ENCODE results near the gene TNIP1.
A peak's percentile ranks its signal among the peaks of the same experiment; 100 is the strongest.

TNIP1 gene, protein sequence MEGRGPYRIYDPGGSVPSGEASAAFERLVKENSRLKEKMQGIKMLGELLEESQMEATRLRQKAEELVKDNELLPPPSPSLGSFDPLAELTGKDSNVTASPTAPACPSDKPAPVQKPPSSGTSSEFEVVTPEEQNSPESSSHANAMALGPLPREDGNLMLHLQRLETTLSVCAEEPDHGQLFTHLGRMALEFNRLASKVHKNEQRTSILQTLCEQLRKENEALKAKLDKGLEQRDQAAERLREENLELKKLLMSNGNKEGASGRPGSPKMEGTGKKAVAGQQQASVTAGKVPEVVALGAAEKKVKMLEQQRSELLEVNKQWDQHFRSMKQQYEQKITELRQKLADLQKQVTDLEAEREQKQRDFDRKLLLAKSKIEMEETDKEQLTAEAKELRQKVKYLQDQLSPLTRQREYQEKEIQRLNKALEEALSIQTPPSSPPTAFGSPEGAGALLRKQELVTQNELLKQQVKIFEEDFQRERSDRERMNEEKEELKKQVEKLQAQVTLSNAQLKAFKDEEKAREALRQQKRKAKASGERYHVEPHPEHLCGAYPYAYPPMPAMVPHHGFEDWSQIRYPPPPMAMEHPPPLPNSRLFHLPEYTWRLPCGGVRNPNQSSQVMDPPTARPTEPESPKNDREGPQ

GRCh38 chr5:151080613-151081430 lies at the start of gene TNIP1:
TSS of gene TNIP1 (minus strand) at chr5:151081034. CDS start at chr5:151065095, 15,939 bp downstream.
- peak; percentile 95 for DNase-seq

DNA sequence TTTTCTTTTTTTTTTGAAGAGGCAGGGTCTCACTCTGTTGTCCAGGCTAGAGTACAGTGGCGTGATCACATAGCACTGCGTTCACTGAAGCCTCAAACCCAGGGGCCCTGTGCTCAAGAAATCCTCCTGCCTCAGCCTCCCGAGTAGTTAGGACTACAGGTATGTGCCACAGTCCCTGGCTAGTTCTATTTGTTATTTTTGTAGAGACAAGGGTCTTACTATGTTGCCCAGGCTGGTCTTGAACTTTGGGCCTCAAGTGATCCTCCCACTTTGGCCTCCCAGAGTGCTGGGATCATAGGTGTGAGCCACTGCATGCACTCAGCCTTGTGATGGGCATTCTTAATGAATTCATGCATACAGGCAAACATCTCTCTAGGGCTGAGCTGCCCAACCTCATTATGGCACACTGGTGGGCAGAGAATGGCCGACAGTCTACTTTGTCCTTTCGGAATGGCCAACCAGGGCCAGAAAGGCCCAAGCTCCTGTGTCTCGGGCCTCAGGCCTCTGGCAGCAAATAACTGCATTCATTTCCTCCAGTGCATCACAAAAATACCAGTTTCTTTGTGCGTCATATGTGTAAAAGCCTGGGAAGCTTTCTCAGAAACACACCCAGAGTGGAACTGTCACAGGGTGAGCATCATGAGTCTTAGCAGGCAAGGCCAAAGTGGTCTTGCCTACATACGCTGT lies 49.5 kb upstream of the TNIP1 start:
- no peak for DNase-seq

DNA sequence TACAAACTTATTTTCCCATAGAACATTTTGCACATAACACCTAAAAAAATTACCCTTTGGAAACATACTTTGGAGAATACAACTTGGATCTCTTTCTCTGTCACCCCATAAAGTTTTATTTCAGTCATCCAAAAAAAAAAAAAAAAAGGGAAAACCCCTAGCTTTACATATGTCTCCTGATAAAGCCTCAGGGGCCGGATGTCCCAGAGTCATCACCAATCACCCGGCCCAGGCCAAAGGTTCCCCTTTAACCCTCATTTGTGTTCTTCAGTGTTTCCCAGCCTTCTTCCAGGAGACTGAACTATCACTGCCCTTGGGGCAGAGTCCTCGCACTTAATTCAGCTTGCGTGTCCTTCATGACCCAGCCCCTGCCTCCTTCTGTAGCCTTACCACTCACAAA lies 48.0 kb upstream of the TNIP1 start:
- no peak for DNase-seq

- DNase-seq = no peak
Observed at GRCh38 chr5:151127926-151128325, 47.1 kb upstream of the TNIP1 start.

- peak; percentile 73 for DNase-seq
Observed at GRCh38 chr5:151126199-151126645, 45.4 kb upstream of the TNIP1 start.

DNA sequence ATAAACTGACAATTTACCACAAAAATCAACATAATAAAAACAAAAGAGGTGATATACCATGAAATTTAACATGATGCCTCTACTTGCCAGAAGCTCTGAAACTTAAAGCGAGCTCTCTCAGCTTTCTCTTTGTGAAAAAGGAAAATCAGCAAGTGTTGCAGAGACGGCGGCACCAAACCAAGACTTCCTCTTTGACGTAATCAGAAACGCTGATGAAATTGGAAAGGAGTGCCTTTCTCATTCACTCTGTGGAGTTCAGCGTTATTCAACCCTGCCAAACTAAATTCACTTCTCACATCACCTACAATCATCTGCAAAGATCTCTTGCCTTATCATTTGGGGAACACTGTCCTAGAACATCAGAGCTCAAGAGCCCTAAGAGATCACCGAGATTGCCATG lies 44.6 kb upstream of the TNIP1 start:
- no peak for DNase-seq

- peak; percentile 68 for DNase-seq
Observed at GRCh38 chr5:151123897-151124751, 43.3 kb upstream of the TNIP1 start.

GRCh38 chr5:151122828-151123227 lies 42.0 kb upstream of the TNIP1 start:
- DNase-seq = no peak

- DNase-seq = no peak
Observed at GRCh38 chr5:151121665-151122064, 40.8 kb upstream of the TNIP1 start.

DNA sequence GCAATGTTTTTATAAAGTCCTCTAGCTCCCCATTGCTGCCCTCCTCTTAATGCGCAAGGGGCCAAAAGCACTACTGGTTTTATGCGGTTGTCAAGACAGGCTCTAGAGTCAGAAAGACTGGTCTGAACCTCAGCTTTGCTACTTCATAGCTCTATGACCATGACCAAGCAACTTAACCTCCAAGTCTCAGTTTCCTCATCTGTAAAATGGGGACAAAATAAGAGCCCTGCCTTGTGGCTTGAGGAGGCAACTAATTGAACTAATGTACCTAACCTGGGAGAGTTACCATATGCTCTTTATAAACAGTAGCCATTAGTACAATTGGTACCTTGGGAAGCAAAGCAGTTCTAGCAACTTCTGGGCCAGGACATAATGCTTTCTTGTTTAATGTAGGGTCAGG lies 40.3 kb upstream of the TNIP1 start:
- no peak for DNase-seq

- DNase-seq = no peak
Observed at GRCh38 chr5:151118913-151119575, 38.2 kb upstream of the TNIP1 start.

DNA sequence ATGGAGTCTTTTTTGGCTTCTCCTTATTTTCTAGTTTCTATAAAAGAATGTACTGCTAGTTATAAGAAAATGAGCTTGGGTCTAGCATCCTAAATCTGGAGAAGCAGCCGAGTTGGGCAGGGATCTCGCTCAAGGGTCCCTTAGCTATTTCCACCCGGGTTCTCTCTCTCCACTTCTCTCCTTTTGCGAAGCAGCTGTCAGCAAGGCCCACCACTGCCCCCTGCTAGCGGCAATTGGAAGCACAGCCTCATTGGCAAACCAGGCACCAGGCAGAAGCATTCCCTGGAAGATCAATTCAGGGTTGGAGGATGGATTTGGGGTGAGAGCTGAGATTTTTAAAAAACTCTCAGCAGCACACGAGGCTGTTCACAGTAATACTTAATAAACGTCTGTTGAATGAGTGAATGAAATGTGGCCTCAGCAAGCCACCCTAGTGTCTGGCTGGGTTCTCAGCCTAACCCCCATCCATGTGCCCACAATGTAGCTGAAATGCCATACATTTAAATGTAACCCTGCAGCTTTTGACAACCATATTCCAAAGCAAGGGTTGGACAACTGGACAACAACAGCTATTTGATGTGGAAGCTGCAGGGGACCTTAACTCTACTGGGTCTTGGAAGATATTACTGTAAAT lies 34.6 kb upstream of the TNIP1 start:
- DNase-seq = peak; percentile 83

DNA sequence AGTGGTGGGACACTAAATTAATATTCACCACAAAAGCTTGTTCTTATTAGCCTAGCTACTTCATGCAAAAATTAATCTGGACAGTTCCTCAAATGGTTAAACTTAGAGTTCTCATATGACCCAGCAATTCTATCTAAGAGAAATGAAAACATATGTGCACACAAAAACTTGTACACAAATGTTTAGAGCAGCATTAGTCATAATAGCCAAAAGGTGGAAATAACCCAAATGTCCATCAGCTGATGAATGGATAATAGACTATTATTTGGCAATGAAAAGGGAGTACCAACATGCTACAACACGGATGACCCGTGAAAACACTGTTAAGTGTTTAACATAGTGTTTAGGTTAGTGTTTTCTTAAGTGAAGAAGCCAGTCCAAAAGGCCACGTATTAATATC lies 32.8 kb upstream of the TNIP1 start:
- DNase-seq = no peak

DNA sequence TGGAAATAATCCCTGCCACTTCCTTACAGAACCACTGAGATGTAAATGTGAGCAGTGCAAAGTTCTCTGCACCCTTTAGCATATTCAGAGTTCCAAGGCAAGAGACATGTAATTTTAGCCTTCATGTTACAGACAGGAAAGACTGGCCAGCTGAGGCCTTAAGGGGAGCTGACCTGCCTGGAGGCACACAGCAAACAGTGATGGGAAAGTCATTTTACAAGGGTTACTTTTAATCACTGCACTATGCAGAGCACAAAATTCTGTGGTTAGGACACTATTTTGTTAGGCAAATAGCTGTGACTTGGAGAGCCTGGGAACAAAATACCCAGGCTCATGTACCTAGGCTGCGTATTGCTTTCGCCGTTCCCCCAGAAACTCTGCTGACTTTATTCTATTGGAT lies 30.2 kb upstream of the TNIP1 start:
- DNase-seq = no peak

GRCh38 chr5:151110122-151110681 lies 29.4 kb upstream of the TNIP1 start:
- DNase-seq = no peak

DNA sequence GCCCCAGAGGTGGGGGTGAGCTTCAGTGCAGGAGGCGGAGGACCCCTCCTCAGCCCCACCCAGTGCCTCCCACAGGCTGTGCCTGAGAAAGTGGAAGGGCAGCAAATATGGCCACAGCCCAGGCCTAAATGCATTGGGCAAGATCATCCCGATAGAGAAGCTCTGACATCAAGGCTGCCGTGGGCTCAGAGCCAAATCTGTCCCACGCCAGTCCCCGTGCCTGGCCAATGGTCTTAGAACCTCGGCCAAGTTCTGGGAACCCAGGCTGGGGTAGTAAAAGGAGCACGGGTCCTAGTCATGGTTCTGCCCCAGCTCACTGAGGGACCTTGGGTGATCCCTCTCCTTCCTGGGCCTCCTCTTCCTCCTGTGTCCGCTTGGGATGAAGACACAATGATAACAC lies 27.7 kb upstream of the TNIP1 start:
- DNase-seq = no peak

- DNase-seq = no peak
Observed at GRCh38 chr5:151107738-151108520, 27.1 kb upstream of the TNIP1 start.

- DNase-seq = no peak
Observed at GRCh38 chr5:151107084-151107483, 26.2 kb upstream of the TNIP1 start.

DNA sequence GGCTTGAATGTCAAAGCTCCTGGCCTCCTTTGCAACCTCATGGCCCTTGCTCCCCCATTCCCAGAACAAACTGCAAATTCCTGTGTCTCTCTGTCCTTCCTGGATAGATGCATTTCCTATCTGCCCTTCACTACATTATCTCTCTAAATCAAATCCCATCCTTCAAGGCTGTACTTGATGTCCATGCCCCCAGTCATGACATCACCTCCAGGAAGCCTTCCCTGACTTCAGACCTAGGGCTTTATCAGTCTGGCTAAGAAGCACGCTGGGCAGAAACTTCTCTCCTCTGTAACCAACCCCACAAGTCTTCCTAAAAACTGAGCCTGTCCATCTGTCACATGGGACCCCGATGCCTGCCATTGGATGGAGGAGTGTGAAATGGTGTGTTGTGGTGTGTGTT lies 25.7 kb upstream of the TNIP1 start:
- DNase-seq = no peak

DNA sequence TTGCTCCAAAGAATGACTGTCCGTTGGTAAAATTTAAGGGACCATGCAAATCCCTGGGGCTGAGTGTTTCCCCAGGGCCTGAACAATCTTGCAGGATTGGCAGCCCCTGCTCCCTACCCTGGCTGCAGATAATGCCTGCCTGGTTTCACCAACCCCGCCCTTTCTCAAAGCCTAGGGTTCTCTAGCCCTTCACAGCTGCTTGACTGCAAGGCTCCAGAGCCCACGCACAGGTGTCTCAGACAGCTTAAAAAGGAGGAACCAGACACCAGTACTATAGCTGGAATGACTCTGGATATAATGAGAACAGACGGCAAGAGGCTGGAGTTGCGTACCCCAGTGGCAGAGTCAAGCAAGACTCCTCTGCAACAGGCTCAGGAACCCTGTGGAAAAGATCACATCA lies 25.2 kb upstream of the TNIP1 start:
- no peak for DNase-seq

Measured in femur (tissue), 1 donor.